Stimulated activated CD4-positive, alpha-beta T cell treated with anti-CD3 and anti-CD28 coated beads, TNF-alpha, amount 100 ng/mL, for 4 hours (primary cell): ENCODE measurements around the gene TRAF7.
A peak's percentile ranks its signal among the peaks of the same experiment; 100 is the strongest.

Source experiments
- DNase-seq, 3 experiments: peaks; one replicate each; pipeline ENCODE4 v3.0.0-alpha.2; 2020; ENCODE audit warnings: low read depth in 3 of 3

The TRAF7 gene

DNA sequence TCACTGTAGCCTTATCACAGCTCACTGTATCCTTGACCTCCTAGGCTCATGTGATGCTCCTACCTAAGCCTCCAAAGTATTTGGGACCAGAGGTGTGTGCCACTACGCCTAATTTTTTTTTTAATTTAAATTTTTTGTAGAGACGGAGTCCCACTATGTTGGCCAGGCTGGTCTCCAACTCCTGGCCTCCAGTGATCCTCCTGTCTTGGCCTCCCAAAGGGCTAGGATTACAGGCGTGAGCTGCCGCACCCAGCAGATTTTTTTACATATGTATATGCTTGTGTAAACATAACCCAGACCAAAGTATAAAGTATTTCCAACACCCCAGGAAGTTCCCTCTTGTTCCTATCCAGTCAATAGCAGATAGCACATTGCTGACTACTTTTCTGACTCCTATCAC lies 60.7 kb downstream of the TRAF7 start:
- no peak for DNase-seq

- DNase-seq, result peak; percentile 97 to 100 (median 98)
Measured at GRCh38 chr16:2223221-2223941, 67.8 kb downstream of the TRAF7 start, which contains the start of gene E4F1. TSS of gene E4F1 (plus strand) at chr16:2223591. CDS start at chr16:2223614, 23 bp downstream.

DNA sequence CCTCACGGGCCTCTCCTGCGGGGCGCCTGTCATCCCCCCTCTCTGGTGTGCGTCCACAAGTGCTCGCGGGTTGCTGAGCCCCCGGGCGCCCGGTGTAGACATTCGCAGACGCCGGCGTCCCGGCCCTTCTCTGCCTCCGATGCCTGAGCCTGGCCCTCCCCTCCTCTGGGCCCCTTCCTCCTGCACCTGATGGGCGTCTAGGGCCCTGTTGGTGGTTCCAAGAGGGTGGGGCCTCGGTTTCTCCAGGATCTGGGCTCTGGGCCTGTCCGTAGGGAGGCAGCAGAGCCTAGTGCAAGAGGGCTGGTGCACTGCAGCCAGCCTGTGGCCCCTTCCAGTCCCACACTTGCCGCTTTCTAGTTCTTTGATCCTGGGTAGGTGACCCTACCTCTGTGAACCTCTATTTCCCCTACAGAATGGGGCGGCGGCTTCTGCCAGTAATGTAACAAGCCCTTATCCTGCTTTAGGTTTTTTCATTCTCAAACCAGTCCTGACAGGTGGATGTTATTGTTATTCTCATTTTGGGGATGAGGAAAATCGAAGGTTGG lies 68.4 kb downstream of the TRAF7 start:
- DNase-seq, result no peak

- DNase-seq, result no peak
Measured at GRCh38 chr16:2226245-2226793, 70.7 kb downstream of the TRAF7 start.

DNA sequence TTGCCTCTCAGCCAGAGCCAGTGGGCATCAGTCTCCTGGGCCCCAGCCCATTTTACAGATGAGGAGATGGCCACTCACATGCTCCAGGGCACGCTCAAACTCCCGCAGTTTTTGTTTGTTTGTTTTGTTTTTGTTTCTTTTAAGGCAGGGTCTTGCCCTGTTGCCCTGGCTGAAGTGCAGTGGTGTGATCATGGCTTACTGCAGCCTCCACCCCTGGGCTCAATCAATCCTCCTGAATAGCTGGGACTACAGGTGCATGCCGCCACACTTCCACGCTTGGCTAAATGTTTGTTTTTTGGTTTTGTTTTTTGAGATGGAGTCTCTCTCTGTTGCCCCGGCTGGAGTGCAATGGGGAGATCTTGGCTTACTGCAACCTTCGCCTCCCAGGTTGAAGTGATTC lies 71.3 kb downstream of the TRAF7 start:
- DNase-seq, result no peak
